ENCODE measurements around the gene MIS18BP1.

Gene MIS18BP1

DNA sequence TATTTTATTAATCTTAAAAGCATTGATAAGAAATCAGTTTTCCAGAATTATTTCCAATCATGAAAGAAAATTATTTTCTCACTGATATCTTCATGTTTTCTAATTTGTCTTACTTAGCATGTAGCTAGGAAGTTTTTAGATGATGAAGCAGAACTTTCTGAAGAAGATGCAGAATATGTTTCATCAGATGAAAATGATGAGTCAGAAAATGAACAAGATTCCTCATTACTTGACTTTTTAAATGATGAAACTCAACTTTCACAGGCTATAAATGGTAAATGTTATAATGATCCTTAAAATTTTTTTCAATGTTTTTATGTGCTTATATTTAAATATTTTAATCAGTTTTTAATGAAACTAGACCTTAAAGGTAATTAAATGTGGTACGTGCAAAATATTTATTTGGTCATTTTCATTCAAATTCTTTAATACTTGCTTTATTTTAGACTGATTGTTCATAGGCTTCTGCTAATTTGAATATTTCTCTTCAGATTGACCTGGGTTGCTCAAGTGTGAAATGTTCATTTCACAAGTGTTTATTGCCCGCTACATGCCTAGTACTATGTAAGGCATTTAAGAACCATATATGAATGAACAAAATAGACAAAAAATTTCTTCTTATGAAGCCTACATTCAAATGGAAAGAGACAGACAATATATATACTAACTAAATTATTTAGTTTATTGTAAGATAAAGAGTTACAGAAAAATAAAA, 67.7 kb downstream of the MIS18BP1 start:
- no peaks in the 10 kb centered on the region for H3K27me3 ChIP-seq (replicated peaks)
- in situ Hi-C loops (cut with HindIII; ENCODE audit: low pct_ligation_motif_present, low sequenced_read_pairs), result no loop called here
- no peak for DNase-seq
- TF ChIP-seq, protein P1, sequence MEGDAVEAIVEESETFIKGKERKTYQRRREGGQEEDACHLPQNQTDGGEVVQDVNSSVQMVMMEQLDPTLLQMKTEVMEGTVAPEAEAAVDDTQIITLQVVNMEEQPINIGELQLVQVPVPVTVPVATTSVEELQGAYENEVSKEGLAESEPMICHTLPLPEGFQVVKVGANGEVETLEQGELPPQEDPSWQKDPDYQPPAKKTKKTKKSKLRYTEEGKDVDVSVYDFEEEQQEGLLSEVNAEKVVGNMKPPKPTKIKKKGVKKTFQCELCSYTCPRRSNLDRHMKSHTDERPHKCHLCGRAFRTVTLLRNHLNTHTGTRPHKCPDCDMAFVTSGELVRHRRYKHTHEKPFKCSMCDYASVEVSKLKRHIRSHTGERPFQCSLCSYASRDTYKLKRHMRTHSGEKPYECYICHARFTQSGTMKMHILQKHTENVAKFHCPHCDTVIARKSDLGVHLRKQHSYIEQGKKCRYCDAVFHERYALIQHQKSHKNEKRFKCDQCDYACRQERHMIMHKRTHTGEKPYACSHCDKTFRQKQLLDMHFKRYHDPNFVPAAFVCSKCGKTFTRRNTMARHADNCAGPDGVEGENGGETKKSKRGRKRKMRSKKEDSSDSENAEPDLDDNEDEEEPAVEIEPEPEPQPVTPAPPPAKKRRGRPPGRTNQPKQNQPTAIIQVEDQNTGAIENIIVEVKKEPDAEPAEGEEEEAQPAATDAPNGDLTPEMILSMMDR (IDR thresholded peaks at IDR 0.05; ENCODE audit: low read depth, low read length, missing control alignments), result no peak
- H3K36me3 ChIP-seq (replicated peaks), result no peaks in the 10 kb centered on the region
- no peak overlapping the region for H3K27ac ChIP-seq
- H3K4me3 ChIP-seq (ENCODE audit: low read depth, low read length), result no peak overlapping the region

DNA sequence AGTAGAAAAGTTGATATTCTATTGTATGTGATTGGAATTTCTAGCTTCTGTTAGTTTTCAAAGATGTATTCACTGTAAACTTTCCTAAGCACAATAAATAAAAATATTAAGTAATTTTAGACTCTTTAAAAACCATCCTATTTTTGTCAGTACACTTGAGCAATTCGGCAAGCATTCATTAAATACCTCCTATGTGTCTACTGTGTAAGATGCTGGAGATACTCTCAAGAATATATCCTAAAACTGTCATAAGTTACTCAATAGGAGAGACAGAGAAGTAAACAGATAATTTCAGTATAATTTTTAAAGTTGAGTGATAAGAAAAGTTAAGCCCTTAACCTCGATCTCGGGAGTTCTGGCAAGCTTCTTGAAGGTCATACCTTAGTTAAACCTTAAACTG, 71.2 kb downstream of the MIS18BP1 start:
- peak overlapping the region; percentile 24 for H3K27ac ChIP-seq
- no peaks in the 10 kb centered on the region for H3K27me3 ChIP-seq (replicated peaks)
- no peak overlapping the region for H3K4me3 ChIP-seq (ENCODE audit: low read depth, low read length)
- no peak for DNase-seq
- TF ChIP-seq, protein P1 (IDR thresholded peaks at IDR 0.05; ENCODE audit: low read depth, low read length, missing control alignments), result no peak
- no peaks in the 10 kb centered on the region for H3K36me3 ChIP-seq (replicated peaks)
- in situ Hi-C loops (cut with HindIII; ENCODE audit: low pct_ligation_motif_present, low sequenced_read_pairs), result no loop called here

DNA sequence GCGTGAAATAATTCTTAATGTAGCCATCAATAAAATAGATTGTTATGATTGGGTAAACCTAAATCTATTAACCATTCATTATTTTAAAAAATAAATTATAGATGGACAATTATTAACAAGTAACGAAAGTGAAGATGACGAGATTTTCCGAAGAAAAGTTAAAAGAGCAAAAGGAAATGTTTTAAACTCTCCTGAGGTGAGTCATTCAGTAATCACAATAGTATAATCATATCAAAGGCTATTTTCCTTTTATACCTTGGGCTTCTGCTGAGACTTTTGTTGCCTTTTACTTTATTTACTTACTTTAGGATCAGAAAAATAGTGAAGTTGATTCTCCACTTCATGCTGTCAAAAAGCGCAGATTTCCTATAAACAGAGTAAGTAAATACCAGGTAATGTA, 71.7 kb downstream of the MIS18BP1 start:
- TF ChIP-seq, protein P1 (IDR thresholded peaks at IDR 0.05; ENCODE audit: low read depth, low read length, missing control alignments), result no peak
- Histone ChIP-seq H3K27ac (peak overlapping the region; percentile 52), H3K36me3 (replicated peaks) (no peaks in the 10 kb centered on the region), H3K4me3 (ENCODE audit: low read depth, low read length) (no peak overlapping the region), H3K27me3 (replicated peaks) (no peaks in the 10 kb centered on the region)
- in situ Hi-C loops (cut with HindIII; ENCODE audit: low pct_ligation_motif_present, low sequenced_read_pairs), result no loop called here
- DNase-seq, result no peak

DNA sequence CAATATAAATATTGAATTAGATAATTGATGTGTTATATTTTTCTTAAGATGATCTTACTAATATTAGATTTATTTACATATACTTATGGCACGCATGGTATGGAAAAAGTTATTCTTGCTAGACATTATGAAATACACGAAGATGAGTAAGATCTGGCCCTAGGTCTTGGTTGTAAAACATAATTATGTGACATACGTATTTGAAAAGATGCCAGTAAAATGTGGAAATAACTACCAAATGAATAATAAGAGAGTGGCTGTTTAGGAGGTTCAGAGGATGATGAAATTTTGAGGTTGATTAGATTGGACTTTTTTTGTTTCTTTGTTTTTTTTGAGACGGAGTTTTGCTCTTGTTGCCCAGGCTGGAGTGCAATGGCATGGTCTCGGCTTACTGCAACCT, 75.9 kb downstream of the MIS18BP1 start:
- H3K27ac ChIP-seq, result peak overlapping the region; percentile 51
- in situ Hi-C loops (cut with HindIII; ENCODE audit: low pct_ligation_motif_present, low sequenced_read_pairs), result no loop called here
- no peak overlapping the region for H3K4me3 ChIP-seq (ENCODE audit: low read depth, low read length)
- no peaks in the 10 kb centered on the region for H3K36me3 ChIP-seq (replicated peaks)
- no peaks in the 10 kb centered on the region for H3K27me3 ChIP-seq (replicated peaks)
- TF ChIP-seq, protein P1 (IDR thresholded peaks at IDR 0.05; ENCODE audit: low read depth, low read length, missing control alignments), result no peak
- DNase-seq, result peak; percentile 12

DNA sequence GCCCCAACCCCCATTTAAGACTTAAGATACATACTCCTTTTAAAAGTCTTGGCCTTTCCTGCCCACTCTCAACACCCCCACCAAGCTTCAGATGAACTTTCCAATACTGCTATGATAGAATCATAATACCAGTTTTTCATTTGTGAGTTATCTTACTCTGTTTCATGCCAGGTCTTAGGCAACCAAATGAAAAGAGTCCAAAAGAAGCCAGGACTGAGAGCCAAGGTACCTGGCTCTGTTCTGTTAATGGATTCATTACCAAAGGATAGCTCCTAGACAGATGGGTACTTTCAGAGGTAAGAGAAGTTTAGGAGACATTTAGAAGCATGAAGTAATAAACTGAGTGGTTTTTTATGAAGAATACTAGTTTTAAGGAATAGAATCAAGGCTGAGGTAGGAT, 83.1 kb downstream of the MIS18BP1 start:
- no peaks in the 10 kb centered on the region for H3K36me3 ChIP-seq (replicated peaks)
- TF ChIP-seq, protein P1 (IDR thresholded peaks at IDR 0.05; ENCODE audit: low read depth, low read length, missing control alignments), result no peak
- H3K27ac ChIP-seq, result no peak overlapping the region
- no peak for DNase-seq
- in situ Hi-C loops (cut with HindIII; ENCODE audit: low pct_ligation_motif_present, low sequenced_read_pairs), result no loop called here
- H3K4me3 ChIP-seq (ENCODE audit: low read depth, low read length), result no peak overlapping the region
- no peaks in the 10 kb centered on the region for H3K27me3 ChIP-seq (replicated peaks)

DNA sequence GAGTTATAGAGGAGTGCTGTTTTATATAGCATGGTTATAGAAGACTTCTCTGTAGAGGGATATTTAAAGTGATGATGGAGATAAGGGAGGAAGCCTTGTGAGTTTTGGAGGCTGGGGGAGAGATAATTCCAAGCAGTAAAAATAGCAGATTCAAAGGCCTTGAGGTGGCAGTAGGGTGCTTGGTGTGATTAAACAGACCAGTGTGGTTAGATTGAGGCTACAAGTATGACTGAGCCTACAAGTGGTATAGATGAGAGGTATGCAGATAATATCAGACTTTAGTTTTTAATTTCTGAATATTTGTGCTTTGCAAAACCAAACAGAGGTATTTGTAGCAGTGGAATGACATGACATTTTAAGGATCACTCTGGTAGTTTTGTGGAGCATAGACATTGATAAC, 96.9 kb downstream of the MIS18BP1 start:
- TF ChIP-seq, protein P1 (IDR thresholded peaks at IDR 0.05; ENCODE audit: low read depth, low read length, missing control alignments), result peak; percentile 31
- no peak for DNase-seq
- in situ Hi-C loops (cut with HindIII; ENCODE audit: low pct_ligation_motif_present, low sequenced_read_pairs), result no loop called here
- Histone ChIP-seq H3K27ac (no peak overlapping the region), H3K36me3 (replicated peaks) (no peaks in the 10 kb centered on the region), H3K4me3 (ENCODE audit: low read depth, low read length) (no peak overlapping the region), H3K27me3 (replicated peaks) (no peaks in the 10 kb centered on the region)

Measured in brain microvascular endothelial cell (primary cell).